ENCODE measurements around the gene CIAO2B. TPM values are rescaled to one million over a fixed set of nuclear protein-coding genes. Genes with fewer than 3 reads are reported as not detected.
A peak's percentile ranks its signal among the peaks of the same experiment; 100 is the strongest.

Gene CIAO2B
- total and polyA plus RNA-seq, 2 experiments from 2014 or later = 111 to 182 TPM

- no peak for TF ChIP-seq EZH2 (IDR thresholded peaks at IDR 0.05; ENCODE audit: insufficient read depth, poor library complexity, severe bottlenecking)
- TF ChIP-seq EZH2phosphoT487 (IDR thresholded peaks at IDR 0.05; ENCODE audit: insufficient read depth, low read depth) = no peak
- H3K4me3 ChIP-seq = peak overlapping the region; percentile 71
- H3K27ac ChIP-seq = no peak overlapping the region
- no peaks in the 10 kb centered on the region for H3K9me3 ChIP-seq (ENCODE audit: low read depth)
- no peaks in the 10 kb centered on the region for H3K9me2 ChIP-seq (ENCODE audit: insufficient read depth)
- peak overlapping the region; percentile 99 for H3K4me2 ChIP-seq (ENCODE audit: unreplicated experiment)
- H3K36me3 ChIP-seq (ENCODE audit: low read depth) = no peaks in the 10 kb centered on the region; the same call in 1 of the 2 replicates
- H4K20me1 ChIP-seq (ENCODE audit: insufficient read depth) = no peaks in the 10 kb centered on the region
- H3K79me2 ChIP-seq (ENCODE audit: insufficient read depth) = no peaks in the 10 kb centered on the region
- H3F3A ChIP-seq (ENCODE audit: insufficient read depth) = 0 out of 2 replicates have a peak, but pooled peaks cover 4% of the 10 kb centered on the region
- in situ Hi-C loops (cut with MboI) = no loop called here
- WGBS, 2 experiments (ENCODE audit: low coverage in 1 of 2, low lambda C conversion rate in 2 of 2, missing lambda C conversion rate in 2 of 2) = 3% methylated on average over 41 to 44 of the region's 44 CpGs
- peaks cover 4% of the 10 kb centered on the region; the same call in 1 of the 2 replicates for H3K4me1 ChIP-seq (ENCODE audit: insufficient read depth)
- H3K27me3 ChIP-seq (replicated peaks; ENCODE audit: insufficient read depth) = no peaks in the 10 kb centered on the region; the same call in none of the 2 replicates
- H2AFZ ChIP-seq = peak overlapping the region; percentile 82
- DNase-seq = peak; percentile 51
- H3K9ac ChIP-seq = peak overlapping the region; percentile 39; the same call in 1 of the 2 replicates
These were observed 14.1 kb upstream of the CIAO2B start for GRCh38 chr16:66948134-66948836.

GRCh38 chr16:66947302-66948065 lies 13.3 kb upstream of the CIAO2B start:
- in situ Hi-C loops (cut with MboI) = no loop called here
- H4K20me1 ChIP-seq (ENCODE audit: insufficient read depth) = no peaks in the 10 kb centered on the region

GRCh38 chr16:66946974-66947301 lies 12.7 kb upstream of the CIAO2B start:
- WGBS, 2 experiments (ENCODE audit: low coverage in 1 of 2, low lambda C conversion rate in 2 of 2, missing lambda C conversion rate in 2 of 2) = 16 to 20% methylated on average over 5 of the region's 5 CpGs
- H3K9ac ChIP-seq = no peak overlapping the region

More at GRCh38 chr16:66947302-66948065, 13.3 kb upstream of the CIAO2B start:
- Histone ChIP-seq H3K27ac (no peak overlapping the region), H3K27me3 (replicated peaks; ENCODE audit: insufficient read depth) (no peaks in the 10 kb centered on the region; the same call in none of the 2 replicates), H3F3A (ENCODE audit: insufficient read depth) (0 out of 2 replicates have a peak, but pooled peaks cover 4% of the 10 kb centered on the region), H3K9ac (peak overlapping the region; percentile 39; the same call in 1 of the 2 replicates), H3K9me2 (ENCODE audit: insufficient read depth) (no peaks in the 10 kb centered on the region), H3K4me1 (ENCODE audit: insufficient read depth) (peaks cover 4% of the 10 kb centered on the region; the same call in 1 of the 2 replicates), H3K9me3 (ENCODE audit: low read depth) (no peaks in the 10 kb centered on the region), H3K36me3 (ENCODE audit: low read depth) (no peaks in the 10 kb centered on the region; the same call in 1 of the 2 replicates), H2AFZ (peak overlapping the region; percentile 82), H3K4me3 (peak overlapping the region; percentile 71), H3K4me2 (ENCODE audit: unreplicated experiment) (peak overlapping the region; percentile 99), H3K79me2 (ENCODE audit: insufficient read depth) (no peaks in the 10 kb centered on the region)
- 0 to 2% methylated on average over 23 of the region's 23 CpGs for WGBS, 2 experiments (ENCODE audit: low coverage in 1 of 2, low lambda C conversion rate in 2 of 2, missing lambda C conversion rate in 2 of 2)
- TF ChIP-seq EZH2 (IDR thresholded peaks at IDR 0.05; ENCODE audit: insufficient read depth, poor library complexity, severe bottlenecking) = no peak
- TF ChIP-seq EZH2phosphoT487 (IDR thresholded peaks at IDR 0.05; ENCODE audit: insufficient read depth, low read depth) = no peak
- peak; percentile 86 for DNase-seq

GRCh38 chr16:66946541-66946940 lies 12.3 kb upstream of the CIAO2B start:
- peaks cover 4% of the 10 kb centered on the region; the same call in 1 of the 2 replicates for H3K4me1 ChIP-seq (ENCODE audit: insufficient read depth)
- H3K27me3 ChIP-seq (replicated peaks; ENCODE audit: insufficient read depth) = no peaks in the 10 kb centered on the region; the same call in none of the 2 replicates
- 0 out of 2 replicates have a peak, but pooled peaks cover 4% of the 10 kb centered on the region for H3F3A ChIP-seq (ENCODE audit: insufficient read depth)
- no peaks in the 10 kb centered on the region for H3K9me3 ChIP-seq (ENCODE audit: low read depth)
- no peak for DNase-seq
- H3K27ac ChIP-seq = no peak overlapping the region
- peaks cover 4% of the 10 kb centered on the region; the same call in 1 of the 2 replicates for H3K36me3 ChIP-seq (ENCODE audit: low read depth)
- in situ Hi-C loops (cut with MboI) = no loop called here
- H4K20me1 ChIP-seq (ENCODE audit: insufficient read depth) = no peaks in the 10 kb centered on the region
- 66 to 72% methylated on average over 6 to 7 of the region's 7 CpGs for WGBS, 2 experiments (ENCODE audit: low coverage in 1 of 2, low lambda C conversion rate in 2 of 2, missing lambda C conversion rate in 2 of 2)
- no peak overlapping the region for H3K4me3 ChIP-seq
- H3K9ac ChIP-seq = no peak overlapping the region
- TF ChIP-seq EZH2phosphoT487 (IDR thresholded peaks at IDR 0.05; ENCODE audit: insufficient read depth, low read depth) = no peak
- TF ChIP-seq EZH2 (IDR thresholded peaks at IDR 0.05; ENCODE audit: insufficient read depth, poor library complexity, severe bottlenecking) = no peak
- H2AFZ ChIP-seq = no peak overlapping the region
- no peaks in the 10 kb centered on the region for H3K9me2 ChIP-seq (ENCODE audit: insufficient read depth)
- H3K79me2 ChIP-seq (ENCODE audit: insufficient read depth) = no peaks in the 10 kb centered on the region
- H3K4me2 ChIP-seq (ENCODE audit: unreplicated experiment) = no peak overlapping the region

More at GRCh38 chr16:66946974-66947301, 12.7 kb upstream of the CIAO2B start:
- Histone ChIP-seq H3K9me2 (ENCODE audit: insufficient read depth) (no peaks in the 10 kb centered on the region), H4K20me1 (ENCODE audit: insufficient read depth) (no peaks in the 10 kb centered on the region), H3K4me2 (ENCODE audit: unreplicated experiment) (no peak overlapping the region), H3K9me3 (ENCODE audit: low read depth) (no peaks in the 10 kb centered on the region), H3K36me3 (ENCODE audit: low read depth) (peaks cover 2% of the 10 kb centered on the region; the same call in 1 of the 2 replicates), H3K27me3 (replicated peaks; ENCODE audit: insufficient read depth) (no peaks in the 10 kb centered on the region; the same call in none of the 2 replicates), H3K79me2 (ENCODE audit: insufficient read depth) (no peaks in the 10 kb centered on the region), H3F3A (ENCODE audit: insufficient read depth) (0 out of 2 replicates have a peak, but pooled peaks cover 4% of the 10 kb centered on the region), H2AFZ (no peak overlapping the region), H3K4me1 (ENCODE audit: insufficient read depth) (peaks cover 4% of the 10 kb centered on the region; the same call in 1 of the 2 replicates), H3K27ac (no peak overlapping the region), H3K4me3 (no peak overlapping the region)
- no peak for TF ChIP-seq EZH2phosphoT487 (IDR thresholded peaks at IDR 0.05; ENCODE audit: insufficient read depth, low read depth)
- TF ChIP-seq EZH2 (IDR thresholded peaks at IDR 0.05; ENCODE audit: insufficient read depth, poor library complexity, severe bottlenecking) = no peak
- no peak for DNase-seq
- in situ Hi-C loops (cut with MboI) = no loop called here
